ENCODE measurements around the gene AMOTL2. TPM values are rescaled to one million over a fixed set of nuclear protein-coding genes. Genes with fewer than 3 reads are reported as not detected.
A peak's percentile ranks its signal among the peaks of the same experiment; 100 is the strongest.

Gene AMOTL2
- total RNA-seq, 1 donor from 2014 or later = 174 TPM

DNA sequence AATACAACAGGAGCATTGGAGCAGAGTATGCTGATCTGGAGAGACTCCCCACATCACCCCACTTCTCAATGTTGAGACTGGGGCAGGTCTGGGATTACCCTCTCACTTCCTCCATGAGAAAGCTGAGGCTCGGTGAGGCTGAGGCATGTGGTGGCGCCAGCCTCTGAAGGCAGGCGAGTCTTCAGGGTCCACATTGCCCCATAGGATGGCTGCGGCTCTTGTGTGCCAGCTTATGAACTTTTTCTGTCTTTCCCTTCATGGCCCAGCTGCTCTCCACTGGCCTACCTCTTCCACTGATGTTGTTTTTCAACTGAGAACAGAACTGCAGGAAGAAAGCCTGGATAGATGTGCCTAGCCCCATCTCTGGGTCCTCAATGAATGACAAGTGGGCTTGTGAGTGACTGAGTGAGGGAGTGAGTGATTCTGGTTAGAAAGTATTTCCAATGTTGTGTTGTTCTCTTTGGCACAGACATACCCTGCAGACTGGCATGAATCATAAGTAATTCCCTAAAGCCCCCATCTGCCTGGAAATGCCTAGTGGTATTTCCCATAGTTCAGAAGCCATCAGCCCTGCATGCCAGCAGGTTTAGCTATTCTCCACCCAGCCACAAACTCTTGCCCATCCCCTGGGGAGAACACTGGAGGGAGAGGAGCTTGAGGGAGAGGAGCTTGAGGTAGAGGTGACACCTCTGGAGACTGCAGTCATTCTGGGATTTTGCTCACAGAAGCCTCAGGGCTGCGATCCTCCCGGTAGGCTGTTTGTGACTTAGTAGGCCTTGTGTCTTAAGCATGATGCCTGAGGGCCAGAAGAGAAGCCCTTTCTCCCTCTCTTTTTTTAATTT lies 56.9 kb downstream of the AMOTL2 start:
- DNase-seq (ENCODE audit: low spot score) = no peak

DNA sequence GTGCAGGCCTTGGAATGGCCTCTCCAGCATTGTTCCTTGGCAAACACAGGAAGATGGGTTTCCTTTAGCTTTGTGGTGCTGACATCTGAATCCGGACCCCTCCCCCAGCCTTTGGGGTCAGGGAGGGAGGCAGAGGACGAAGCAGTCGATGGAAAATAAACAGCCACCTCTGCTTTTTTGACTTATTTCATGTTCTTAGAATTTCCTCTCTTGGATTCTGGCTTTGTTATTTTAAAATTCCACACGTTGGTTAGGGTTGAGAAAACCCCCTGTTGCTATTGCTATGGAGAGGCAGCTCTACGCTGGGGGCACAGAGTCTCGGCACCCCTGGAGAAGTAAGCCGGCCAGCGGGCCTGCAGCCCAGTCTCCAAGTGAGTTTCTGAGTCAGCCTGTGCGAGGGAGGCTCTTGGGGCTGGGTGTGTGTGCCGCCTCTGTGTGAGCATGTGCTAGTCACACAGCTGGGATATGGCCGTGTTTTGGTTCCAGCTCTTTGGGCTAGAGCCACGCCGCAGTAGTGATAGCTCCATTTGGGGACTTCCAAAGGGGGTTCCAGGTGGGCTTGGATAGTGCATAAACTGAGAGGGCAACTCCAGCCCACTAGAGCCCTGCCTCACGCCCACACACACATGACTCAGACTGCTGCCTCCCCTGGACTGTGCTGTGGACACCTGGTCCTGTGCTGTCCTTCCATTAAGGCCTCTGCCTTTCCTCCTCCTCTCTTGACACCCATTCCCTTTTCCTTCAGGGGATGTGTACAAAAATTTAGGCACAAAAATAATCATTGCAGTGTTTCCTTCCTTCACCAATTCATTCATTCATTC lies 58.8 kb downstream of the AMOTL2 start:
- no peak for DNase-seq (ENCODE audit: low spot score)

DNA sequence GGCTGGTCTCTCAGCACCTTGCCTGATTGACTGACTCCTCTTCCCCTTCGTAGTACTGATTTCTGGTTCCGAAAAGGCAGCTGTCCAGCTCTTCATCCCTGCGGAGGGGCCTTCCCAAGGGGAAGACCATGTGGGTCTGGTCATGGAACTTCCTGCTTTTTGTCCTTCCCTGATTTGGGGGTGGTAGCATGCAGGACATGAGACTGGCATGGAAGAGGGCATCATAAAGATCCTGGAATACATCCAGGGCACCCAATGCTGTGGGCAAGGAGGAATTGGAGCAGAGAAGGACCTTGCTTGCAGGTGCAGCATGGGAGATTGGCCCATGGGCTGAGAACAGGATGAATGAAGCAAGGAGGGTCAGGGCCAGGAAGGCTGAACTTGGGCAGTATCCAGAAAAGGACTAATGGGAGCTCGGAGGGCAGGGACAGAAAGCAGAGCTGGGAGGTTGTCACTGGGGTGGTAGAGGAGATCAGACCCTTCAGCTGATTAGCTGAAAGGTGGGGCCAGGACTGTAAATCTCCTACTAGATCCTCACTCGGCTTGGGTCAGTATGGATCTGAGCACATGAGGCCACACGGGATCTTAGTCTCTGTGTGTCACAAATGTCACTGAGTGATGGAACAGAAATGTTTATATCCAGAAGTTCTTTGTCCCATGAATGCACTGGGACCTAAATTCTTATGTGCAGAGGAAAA lies 59.5 kb downstream of the AMOTL2 start:
- no peak for DNase-seq (ENCODE audit: low spot score)

DNA sequence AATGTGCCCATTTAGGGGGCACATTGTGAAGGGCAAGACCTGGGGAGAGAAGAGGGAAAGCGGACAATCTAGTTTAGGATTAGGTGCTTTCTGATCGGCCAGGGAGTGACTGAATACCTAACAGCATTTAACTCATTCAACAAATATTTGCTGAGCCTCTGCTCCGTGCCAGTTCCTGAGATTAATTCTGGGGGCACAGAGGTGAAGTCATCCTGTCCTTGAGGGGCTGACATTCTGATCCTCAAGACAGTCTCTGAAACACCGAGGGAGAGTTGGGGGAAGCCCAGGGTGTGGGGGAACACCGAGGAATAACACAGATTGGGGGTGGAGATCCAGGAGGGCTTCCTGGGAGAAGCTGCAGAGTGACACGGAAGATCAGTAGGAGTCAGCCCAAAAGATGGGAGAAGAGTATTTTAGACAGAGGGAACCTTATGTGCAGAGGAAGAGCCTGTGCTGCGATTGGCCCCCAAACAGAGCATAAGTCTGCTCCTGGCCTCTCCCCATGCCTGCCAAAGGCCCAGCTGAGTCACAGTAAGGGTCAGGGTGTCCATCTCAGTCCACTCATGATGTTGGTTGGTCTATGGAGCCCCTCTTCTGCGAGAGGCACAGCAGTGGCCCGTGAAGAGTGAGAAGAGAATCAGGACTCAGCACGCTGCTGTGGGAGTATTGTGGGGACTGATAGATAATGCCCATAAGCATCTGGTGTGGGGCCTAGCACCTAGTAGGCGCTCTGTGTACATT lies 60.2 kb downstream of the AMOTL2 start:
- DNase-seq (ENCODE audit: low spot score) = no peak

DNA sequence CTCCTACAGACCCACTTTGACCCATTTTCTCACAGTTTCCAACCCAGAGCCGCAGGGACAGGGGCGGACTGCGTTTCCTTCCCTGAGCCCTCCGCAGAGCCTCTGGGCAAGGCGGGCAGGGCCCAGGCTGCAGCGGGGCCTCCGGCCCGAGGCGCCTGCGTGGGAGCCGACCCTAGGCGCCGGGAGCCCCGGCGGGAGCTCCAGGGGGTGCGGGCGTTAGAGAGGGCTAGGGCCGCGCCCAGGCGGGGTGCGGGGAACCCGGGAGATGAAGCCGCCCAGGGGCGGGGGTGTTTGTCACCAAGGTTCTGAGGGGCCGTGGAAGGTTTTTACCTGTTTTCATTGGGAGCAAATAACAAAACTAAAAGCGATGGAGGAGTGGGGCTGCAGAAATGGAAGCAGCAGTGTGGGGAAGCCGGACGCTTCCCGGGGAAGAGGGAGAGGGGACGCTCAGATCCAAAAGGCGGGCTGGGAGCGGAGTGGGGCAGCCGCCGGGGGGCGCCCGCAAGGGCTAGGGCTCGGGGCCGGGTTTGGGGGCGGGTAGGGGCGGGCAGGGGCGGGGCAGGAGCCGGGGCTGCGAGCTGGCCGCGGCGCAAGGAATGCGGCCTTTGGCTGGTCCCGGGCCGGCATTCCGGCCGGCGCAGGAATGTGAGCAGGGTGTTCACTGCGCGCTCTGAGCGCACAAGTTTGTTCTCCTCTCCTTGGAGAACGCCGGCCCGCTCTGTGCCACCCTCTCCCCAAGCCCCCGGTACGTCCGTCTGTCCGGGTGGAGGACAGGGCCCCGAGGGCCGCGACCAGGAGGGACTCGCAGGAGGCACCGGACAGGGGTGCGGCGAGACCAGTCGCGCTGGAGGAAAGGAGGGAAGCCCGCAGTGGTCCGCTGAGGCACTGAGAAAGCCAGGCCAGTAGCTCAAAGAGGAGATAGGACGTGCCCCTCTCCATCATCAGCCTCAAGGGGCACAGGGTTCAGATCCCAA lies 61.1 kb downstream of the AMOTL2 start:
- peak; percentile 77 for DNase-seq (ENCODE audit: low spot score)

DNA sequence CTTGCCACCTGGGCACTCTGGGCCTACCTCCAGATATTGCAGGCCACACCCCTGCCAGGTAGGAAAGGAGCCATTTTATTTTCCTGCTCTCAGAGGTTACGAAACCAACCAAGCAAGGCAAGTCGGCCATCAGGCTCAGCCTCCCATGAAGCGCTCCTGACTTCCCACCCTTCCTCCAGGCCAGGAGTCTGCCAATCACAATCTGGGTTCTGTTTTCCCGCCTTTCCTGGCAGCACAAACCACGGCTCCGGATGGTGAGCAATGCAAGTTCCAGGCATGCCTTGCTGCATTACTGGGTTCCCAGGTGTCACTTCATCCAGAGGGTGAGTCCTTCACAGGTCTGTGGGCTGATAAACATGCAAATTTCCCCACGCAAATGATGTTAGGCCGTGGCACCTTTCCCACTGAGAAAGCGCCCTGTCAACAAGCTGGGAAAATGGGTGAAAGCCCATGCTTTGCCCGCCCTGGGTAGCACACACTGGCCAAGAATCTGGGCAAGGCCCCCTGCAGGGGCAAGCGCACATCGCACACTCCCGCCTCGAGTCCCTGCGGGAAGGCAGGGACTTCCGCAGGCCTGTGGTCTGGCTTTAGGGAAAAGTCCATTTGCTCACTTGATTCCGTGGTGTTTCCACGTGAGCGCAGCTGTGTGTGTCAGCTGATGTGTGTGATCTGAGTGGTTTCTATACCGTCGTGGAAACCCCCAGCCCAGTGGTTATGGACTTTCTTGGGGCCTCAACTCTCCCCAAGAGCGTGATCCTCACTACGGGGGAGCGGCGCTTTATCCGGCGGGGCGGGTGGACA lies 62.0 kb downstream of the AMOTL2 start:
- DNase-seq (ENCODE audit: low spot score) = no peak

DNA sequence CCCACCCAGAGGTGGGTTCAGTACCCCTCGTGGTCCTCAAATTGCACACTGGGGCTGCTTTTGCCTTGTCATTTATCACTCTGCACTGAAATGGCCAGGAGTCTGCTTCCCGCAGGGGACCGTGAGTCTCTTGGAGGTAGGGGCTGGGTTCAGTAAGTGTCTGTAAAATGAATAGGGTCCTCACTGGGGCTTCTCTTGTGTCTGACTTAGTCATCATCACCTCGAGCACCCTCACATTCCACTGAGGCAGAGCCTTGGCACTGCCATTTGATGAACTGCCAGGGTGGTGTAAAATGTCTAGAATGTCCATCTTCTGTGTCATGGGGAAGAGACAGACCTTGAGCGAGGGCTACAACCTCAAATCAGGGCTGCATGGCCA lies 62.6 kb downstream of the AMOTL2 start:
- DNase-seq (ENCODE audit: low spot score) = no peak

DNA sequence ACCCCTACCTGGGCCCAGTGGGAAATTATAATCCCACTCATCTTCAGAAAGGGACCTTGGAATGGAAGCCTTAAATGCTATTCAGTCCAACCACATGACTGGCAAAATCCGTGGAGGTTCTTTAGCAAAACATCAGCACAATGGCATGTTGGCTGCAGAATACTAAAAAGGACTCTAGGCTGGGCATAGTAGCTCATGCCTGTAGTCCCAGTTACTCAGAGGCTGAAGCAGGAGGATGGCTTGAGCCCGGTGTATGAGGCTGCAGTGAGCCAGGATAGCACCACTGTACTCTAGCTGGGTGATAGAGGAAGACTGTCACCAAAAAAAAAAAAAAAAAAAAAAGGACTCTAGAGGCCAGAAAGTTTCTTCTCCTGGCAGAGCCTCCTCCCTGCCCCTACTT lies 63.0 kb downstream of the AMOTL2 start:
- no peak for DNase-seq (ENCODE audit: low spot score)

DNA sequence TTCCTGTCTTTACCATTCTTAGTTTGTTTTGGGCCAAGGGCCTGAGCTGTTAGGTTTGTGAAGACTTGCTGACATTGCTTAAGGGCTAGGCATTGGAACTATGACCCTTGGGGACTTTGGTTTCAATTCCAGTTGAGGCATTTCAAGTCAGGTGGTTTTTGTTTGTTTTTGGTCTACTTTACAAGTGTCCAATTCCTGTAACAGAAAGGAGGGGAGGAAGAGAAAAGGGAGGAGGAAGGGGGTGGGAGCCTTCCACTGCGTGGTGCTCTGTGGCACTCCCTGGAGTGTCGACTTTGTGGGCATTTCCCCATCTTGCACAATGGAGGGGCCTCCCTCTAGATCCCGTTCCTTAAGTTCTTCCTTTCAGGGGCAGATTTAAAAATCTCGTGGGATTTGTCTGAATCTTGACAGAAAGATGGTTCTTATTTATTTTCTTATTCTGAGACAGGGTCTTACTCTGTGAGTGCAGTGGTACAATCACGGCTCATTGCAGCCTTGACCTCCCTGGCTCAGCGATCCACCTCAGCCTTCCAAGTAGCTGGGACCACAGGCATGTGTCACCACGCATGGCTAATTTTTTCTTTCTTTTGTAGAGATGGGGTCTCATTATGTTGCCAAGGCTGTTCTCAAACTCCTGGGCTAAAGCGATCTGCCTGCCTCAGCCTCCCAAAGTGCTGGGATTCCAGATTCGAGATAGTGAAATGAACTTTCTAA lies 64.1 kb downstream of the AMOTL2 start:
- no peak for DNase-seq (ENCODE audit: low spot score)

DNA sequence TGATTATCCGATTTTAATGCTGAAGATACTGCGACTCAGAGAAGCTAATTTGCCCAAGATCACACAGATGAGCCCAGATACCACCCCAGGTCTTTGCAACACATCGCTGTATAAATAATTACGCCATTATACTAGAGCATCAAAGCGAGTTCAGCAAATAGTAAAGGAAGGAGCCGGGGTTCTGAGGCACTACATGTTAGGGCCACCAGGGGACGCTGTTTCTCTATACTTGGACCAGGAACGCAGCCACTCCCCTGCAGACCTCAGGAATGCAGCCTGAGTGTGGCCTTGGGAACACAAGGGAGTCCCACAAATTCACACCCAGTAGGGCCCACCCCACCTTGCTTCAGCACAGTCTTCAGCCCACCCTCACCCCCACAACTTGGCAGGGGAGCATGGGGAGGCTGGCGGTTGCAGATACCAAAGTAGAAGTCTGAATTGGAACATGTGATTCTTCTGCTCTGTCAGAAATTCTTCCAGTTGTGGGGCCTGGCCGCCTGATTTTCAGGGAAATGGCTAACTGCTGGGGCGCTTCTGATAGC lies 65.8 kb downstream of the AMOTL2 start:
- peak; percentile 86 for DNase-seq (ENCODE audit: low spot score)

DNA sequence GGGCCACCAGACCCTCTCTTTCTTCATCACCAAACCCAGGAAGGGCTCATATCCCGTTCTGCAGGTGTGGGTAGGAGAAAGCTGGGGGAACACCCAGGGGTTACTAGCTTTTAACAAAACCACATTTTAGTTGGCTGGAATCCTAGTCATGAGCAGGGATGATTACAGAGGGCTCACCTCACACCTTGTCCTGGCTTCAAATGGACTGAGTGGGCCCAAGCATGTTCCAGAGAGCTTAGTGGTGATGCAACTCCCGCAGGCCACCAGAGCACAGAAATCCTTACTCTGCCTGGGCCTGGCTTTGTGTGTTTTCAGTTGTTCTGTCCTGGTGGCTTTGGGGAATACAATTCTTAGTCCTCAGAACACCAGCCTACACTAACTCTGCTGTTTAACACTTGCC lies 66.8 kb downstream of the AMOTL2 start:
- no peak for DNase-seq (ENCODE audit: low spot score)

DNA sequence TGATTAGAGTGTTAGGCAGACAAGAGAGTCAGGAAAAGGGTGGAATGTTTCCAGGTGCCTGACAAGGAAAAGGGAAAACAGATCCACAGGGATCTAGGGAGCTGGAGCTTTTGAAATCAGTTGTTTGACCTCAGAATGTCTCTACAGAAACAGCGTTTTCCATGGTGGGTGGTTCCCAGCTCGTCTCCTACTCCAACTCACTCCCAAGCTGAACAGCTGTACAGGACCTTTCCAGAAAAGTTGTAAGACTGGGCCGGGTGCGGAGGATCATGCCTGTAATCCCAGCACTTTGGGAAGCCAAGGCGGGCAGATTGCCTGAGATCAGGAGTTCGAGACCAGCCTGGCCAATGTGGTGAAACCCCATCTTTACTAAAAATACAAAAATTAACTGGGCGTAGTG lies 67.9 kb downstream of the AMOTL2 start:
- DNase-seq (ENCODE audit: low spot score) = no peak

Other genes starting within 250 kb of the AMOTL2 start
- 106 TPM for gene RYK, start 123.6 kb downstream of the AMOTL2 start, total RNA-seq (ENCODE audit: insufficient read depth, low replicate concordance)
- gene ANAPC13, start 111.5 kb upstream of the AMOTL2 start, total RNA-seq (ENCODE audit: insufficient read depth, low replicate concordance) = 79.7 TPM
- 25.3 TPM for gene CEP63, start 111.6 kb upstream of the AMOTL2 start, total RNA-seq (ENCODE audit: insufficient read depth, low replicate concordance)

Measured in umbilical cord (tissue), 2 donors.